Right forelimb (tissue), 1 donor: ENCODE measurements around the gene ORC1.
"Not testable (repeated sequence)": the region's sequence is repeated elsewhere in the genome, so short reads cannot be mapped to it uniquely, and the experiment has no call there.

Source experiments
- DNase-seq: peaks from one replicate; pipeline ENCODE4 v3.0.0-alpha.2; 2018

The ORC1 gene

DNA sequence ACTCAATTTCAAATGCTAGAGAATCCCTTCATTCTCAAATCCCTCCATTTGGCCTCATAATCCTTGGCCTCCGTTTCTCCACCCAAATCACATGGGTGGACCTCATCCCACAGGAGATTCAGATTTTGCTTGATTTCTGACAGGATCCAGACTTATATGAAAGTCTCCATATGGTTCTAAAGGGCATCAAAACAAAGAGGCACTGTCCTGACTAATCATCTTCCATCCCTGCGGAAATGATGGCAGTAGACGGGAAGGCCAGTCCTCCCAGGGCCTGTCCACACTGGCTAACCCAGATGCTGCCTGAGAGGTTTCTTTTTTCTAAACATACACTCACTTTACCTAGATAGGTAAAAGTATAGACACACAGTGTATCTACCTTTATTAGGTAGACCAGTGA, 18.8 kb downstream of the ORC1 start:
- DNase-seq: no peak

DNA sequence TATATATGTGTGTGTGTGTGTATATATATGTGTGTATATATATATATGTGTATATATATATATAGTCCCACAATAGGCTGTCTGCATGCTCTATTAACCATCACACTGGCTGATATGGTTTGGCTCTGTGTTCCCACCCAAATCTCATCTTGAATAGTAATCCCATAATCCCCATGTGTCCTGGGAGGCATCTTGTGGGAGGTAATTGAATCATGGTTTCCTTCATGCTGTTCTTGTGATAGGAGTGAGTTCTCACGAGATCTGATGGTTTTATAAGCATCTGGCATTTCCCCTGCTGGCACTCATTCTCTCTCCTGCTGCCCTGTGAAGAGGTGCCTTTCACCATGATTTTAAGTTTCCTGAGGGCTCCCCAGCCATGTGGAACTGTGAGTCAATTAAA, 34.4 kb downstream of the ORC1 start:
- DNase-seq: not testable (repeated sequence)

DNA sequence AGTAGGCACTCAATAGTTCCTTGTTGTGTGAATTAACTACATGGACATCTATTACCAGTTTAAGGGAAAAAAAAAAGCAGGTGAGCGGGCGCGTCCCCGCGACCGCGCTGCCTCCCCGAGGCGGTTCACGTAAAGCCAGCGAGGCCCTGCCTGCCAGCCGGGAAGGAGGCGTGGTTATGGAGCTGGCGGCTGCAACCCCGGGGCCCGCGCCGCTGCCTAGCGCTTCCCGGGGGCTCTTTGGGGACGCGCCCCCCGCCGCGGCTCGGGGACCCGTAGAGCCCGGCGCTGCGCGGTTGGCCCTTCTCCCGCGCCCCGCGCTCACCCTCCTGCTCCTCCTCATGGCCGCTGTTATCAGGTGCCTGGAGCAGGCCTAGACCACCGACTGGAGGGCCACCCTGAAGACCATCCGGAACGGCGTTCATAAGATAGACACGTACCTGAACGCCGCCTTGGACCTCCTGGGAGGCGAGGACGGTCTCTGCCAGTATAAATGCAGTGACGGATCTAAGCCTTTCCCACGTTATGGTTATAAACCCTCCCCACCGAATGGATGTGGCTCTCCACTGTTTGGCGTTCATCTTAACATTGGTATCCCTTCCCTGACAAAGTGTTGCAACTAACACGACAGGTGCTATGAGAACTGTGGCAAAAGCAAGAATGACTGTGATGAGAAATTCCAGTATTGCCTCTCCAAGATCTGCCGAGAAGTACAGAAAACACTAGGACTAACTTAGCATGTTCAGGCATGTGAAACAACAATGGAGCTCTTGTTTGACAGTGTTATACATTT, 35.6 kb downstream of the ORC1 start:
- DNase-seq: no peak

DNA sequence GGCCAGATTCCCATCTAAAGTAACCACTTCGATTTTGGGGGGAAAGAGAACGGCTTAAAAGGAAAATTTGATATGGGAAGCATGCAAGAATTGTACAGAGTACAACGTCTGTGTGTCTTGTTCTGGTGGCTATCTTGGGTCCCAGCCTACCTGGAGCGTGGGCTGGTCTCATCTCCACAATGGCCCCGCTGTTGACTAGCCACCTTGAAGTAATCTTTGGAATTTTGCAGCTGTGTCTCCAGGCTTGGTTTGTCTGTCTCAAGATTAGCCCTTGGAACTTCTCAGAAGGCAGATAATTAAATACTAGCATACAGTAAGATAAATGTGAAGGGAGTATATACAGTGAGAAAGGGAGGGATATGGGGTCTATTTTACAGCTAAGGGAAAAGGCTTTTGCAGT, 37.0 kb downstream of the ORC1 start:
- DNase-seq: no peak

DNA sequence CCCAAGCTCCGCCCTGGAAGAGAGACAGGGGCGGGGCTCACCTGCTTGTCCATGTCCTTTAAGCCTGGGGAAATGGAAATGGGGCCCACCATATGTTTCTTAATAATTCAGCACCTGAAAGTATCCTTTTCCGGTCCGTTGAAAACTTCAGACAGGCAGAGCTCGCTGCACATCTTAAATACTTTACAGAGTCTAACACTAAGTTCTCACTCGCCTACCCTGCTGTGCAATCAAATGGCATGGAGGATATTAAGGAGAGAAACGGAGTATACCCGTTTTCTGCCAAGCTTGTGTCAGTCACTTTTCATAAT, 37.8 kb downstream of the ORC1 start:
- DNase-seq: no peak

DNA sequence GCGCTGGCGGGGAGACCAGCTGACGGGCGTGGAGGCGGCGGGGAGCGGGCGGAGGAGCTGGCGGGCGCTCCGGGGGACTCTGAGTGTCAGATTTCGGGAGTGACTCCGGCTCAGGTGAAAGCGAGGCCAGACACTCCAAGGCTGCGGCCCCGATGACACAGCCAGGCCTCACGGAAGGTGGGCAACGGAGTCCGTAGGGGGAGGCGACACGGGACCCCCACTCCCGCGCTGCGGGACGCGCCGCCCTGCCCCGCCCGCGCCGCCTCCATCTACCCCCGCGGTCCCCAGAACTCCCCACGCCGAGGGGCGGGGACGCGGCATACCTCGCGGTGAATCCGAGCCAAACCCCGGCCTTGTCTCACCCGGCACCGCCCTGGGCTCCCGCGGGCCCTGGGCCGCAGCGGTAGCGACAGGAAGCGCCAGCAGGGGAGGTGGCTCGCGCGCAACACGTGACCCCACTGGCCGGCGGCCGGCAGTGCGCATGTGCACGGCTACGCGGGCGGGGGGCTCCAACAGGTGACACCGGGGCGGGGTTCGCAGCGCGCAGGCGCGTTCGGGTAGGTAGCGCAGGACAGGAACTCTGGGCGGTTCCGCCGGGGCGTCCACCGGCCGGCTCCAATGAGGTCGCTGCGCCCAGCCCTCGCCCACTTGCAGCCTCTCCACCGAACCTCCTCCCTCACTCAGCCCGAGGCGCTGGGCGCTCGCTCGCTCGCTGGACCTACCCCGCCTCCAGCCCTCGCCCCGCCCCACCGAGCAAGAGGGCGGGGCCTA, 38.3 kb downstream of the ORC1 start, which contains the start of gene CC2D1B:
TSS of gene CC2D1B (minus strand) at position 460 of the 771 bp plus-strand sequence. CDS start 1,585 bp downstream, outside the sequence.
- peak; percentile 99 for DNase-seq

DNA sequence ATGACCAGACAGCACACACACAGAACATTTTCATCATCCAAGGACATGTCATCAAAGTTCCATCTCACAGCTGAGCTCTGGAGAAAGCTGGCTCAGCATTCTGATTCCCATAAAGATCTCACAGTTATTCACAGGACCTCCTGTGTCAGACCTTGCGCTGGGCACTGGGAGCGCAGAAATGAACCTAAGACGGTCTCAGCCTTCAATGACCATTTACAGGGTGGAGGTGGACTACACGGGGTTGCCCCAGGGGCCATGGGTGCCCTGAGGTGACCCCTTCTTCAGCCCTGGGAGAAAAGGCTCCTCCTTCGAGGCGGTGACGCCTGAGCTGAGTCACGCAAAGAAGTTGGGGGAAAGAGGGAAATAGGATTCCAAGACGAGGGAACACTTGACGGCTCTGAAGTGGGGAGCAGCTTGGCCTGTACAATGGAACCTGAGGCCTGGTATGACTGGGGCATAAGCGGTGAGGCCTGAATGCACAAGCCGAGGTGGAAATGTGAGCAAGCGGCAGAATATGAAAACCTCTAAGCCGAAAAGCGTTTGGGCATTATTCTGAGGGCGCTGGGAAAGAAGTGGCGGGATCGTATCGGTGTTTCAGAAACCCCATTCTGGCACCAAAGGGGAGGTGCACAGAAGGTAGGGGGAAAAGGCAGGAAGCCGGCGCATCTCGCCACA, 39.0 kb downstream of the ORC1 start:
- no peak for DNase-seq

DNA sequence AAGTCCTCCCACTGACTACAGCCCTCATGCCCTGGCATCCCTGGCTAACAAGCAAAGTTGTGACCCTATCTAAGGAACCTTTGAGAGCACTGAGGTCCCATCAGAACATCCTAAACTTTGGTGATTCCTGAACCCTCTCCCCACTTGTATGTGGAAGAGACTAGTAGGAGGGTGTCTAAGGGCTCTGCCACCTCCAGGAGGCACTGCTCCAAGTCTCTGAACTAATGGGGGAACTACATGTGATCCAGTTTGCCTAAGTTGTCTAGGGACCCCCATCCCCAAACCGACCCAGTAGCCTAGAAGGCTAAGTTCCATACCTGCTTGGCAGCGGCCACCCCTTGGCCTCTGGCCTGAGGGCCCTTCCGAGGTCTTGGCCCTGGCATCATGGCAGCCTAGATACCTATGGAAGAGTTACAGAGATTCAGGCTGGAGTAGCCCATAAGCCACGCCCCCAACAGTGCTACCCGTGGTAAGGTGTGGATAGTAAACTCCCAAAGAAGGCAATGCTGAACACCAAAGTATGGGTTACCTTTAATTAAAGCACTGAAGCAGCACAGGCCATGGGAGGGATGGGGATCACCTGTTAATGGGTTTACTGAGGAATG, 39.9 kb downstream of the ORC1 start:
- DNase-seq: no peak

DNA sequence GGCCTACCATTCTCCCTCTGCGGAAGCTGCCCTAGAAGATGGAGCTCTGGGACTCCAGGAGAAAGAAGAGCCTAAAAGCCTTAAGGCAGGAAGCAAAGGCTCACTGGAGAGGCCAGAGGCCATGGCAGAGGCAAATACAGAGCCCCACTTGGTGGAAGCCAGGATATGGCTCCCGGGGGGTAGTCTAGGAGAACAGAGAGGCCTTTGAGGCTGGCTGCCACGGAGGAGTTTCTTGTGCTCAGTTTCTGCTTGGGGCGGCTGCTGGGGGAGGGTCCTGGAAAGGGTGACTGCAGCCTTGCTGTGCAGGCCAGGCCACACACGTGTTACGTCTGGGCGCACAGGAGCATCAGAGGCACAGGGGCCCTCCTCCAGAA, 43.6 kb downstream of the ORC1 start:
- no peak for DNase-seq

DNA sequence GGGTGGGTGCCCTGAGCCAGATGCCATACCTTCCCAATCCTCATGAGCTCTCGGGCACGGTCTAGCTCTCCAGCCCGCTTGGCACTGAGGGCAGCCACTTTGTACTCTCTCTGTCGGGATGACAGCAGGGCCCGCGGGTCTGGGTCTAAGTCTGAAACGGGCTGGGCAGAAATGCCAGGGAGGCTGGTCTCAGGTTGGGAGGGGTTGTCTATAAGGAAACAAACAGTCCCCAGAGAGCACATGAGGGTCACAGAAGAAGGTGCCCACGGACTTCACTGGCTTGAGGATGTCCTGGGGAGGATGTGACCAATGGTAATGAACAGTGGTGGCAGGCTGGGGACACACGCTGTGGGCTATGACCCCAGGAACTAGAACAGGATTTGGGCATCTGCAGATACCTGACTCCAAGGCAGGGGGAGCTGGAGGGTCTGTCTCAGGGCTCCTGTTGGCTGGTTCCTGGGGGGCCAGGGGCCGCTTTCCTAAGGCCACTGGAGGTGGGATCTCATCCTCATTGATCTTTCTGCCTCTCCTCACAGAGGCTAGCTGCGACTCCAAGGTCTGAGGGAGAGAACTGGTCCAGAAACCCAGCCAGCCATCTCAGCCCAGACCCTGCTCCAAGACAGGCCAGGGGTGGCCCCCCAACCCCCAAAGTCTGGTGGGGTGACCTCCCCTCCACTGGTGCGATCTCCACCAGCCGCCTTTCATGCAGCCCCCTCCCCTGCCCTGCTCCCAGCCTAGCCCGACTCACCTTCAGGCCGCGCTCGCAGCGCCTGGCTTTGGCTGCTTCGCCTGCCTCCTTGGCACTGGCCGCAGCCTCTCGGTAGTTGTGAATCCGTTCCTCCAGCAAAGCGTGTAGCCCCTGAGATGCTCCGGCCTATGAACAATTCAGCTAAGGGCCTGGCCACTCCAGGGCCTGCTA, 44.3 kb downstream of the ORC1 start:
- no peak for DNase-seq

DNA sequence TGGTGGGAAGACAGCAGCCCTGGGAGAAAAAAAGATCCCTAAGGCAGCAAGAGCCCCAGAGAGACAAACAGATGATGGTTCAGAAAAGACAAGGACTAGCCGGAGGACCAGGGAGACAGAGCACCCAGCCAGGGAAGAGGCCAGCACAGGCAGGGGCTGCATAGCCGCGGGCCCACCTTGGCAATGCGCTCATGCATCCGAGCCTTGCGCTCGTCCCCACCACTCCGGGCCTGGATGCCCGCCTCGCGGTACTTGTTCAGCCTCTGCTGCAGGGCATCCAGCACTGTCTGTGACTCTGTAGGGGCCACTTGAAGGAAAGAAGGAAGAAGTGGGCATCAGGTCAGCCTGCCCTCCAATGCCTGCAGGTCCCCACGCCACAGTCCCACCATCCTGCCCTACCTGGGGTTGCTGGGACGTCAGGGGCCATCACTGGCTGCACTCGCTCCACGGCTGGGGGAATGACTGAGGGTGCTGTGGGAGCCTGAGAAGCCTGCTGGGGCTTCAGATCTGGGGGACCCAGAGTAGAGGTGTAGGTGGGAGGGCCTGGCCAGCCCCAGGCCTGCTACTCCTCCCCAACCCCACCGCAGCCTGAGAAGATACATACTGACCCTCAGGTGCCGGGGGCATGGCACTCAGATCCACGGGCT, 45.2 kb downstream of the ORC1 start:
- DNase-seq: no peak

DNA sequence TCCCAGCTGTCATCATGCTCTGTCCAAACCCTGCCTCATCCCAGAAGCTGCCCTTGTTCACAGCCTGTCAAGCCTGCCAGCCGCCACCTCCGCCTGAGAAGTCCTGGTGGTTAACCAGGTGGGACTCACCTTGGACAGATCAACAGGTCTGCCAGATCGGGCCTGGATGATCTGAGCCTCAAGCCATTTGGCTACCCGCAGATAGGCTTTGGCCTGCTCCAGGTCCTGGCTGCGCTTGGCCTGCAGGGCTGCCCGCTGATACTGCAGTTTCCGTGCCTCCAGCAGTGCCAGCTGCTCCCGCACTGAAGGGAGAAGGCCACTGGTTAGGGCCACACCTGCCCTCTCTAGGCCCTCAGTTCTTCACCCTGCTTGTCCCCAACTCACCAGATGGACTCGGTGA, 46.8 kb downstream of the ORC1 start:
- DNase-seq: no peak

DNA sequence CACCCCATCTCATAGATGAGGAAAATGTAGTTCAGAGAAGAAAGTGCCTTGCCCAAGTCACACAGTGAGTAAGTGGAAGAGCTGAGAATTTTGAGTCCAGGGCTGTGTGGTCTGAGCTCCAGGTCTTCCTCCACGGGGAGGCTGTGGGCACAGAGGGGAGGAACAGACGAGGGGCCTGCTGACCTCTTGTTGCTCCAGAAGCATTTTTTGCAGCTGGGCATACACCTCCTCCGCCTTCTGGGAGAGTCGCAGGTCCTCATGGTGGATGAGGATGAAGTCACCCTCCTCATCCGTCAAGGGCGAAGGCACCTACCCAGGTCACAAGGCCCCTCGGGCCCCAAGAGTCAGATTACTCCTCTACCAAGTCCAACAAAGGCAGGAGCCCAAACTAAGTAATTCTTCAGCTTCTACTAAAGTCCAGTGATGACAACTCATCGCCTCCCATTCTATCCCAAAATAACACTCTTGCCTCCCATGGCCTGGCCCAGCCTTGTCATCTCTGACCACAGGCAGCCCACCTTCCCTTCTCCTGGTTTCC, 47.3 kb downstream of the ORC1 start:
- DNase-seq: no peak

DNA sequence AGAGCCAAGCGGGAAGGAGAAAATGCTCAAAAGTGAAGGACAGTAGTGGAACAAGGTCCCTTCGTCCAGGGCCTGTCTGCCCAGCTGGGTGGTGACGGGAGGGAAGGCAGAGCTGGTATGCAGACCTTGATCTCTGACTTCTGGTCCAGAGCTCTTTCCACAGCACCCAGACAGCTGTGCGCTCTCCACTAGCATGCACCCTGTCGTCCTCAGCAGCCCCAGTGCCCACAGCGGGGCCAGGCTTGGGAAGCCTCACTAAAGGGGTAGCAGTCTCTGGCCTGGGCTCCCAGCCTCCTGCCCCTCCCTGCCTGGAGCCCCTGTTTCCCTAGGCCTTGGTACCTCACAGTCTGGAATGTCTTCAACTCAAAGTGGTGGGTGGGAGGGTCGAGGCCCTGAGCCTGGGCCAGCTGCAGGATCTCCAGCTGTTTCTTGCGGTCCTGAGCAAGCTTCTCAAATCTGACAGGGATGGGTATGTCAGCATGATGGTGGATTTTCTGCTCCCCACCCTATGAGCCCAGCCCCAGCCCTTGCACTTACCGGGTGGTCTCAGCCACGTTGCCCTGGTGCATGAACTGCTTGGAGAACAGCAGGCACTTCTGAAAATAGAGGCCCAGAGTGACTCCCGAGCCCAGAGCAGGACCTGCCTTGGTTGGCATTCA, 48.2 kb downstream of the ORC1 start:
- DNase-seq: no peak

DNA sequence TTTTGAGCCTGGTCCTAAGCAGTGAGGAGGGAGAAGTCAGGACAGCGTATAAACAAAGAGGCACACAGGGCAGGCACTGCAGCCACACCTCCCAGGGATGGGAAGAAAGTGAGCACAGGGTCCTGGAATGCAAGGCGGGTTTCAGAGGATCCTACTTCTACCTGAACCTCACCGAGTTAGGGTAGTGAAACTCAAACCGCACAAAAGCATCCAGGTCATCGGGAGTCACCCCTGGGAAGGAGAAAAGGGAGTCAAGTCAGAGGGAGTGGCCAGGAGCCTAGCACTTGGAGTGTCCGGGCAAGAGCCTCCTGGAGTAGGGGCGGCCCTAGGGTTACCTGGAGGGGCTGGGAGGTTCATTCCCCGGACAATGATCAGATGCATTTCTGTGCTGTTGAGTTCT, 48.8 kb downstream of the ORC1 start:
- no peak for DNase-seq

DNA sequence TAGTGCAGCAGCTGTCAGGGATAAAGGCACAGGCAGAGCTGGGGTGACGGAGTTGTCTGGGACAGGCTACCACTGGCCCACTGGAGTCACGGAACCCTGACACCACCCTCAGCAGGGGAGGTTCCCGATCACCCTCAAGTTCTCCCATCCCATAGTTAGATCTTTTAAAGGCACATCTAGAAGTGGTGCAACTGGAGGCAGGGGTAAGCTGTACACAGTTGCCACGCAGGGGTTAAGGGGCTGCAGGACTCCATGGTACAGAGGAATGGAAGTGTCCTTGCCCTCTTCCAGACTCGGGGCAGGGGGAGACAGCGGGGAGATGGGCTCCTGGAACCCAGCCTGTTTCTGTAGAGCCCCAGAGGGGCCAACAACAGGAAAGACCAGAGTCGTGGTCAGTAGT, 51.5 kb downstream of the ORC1 start:
- DNase-seq: no peak

DNA sequence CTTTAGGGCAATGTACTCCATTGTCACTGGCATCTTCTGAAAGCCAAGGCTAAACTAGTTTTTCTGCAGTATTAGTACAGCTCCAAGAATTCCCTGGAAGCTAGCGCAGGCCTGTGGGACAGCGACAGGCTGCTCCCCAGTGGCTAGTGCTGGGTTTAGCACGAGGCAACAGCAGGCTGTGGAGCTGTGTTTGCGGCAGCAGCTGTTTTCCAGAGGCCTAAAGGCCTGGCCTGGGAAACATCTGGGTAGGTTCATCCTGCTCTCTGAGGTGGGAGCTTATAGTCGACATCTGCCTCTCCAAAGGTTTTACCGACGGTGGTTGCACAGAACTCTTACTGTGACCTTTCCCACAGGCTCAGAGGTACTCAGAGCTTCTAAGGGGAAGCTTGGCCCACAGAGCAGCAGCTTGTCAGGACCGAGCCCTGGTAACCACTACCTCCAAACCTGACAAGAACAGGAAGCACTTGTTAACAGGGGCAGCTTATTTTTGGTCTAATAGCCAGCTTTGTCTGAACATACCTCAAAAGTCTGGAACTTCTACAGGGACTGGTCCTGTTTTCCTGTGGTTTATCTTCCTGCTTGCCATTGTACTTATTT, 55.4 kb downstream of the ORC1 start:
- DNase-seq: no peak

DNA sequence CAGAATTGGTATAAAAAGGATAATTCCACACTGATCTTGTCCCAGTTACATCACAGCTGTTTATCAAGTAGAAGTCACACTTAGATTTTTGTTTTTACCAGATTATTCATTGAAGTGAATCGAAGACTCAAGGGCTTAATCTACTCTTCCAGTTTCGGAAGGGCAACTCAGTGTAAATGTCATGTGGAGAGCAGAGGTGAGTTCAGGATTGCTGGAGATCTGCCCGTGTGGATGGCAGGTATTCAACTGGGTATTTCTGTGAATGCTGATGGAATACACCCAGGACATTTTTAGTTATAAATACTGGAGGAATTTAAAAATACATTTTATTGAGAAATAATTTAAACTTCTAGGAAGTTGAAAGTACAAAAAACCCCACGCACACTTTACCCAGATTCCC, 57.6 kb downstream of the ORC1 start:
- DNase-seq: no peak

DNA sequence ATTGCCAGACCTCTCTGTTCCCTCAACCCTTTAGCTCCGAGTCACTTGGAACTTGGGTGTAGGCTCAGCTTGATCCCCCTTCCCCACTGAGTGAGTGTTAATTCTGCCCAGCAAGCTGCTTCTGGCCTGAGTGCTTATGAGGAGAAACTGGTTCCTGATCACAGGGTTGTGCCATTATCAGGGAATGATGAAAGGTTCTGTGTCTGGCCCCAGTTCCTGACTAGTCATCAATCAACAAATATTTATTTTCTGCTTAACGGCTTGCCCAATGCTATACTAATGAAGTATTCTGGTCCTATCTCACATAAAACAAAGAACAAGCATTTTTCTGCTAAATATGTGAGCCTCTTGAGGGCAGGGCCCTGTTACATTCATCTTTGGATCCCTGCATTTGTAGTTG, 59.0 kb downstream of the ORC1 start:
- no peak for DNase-seq

DNA sequence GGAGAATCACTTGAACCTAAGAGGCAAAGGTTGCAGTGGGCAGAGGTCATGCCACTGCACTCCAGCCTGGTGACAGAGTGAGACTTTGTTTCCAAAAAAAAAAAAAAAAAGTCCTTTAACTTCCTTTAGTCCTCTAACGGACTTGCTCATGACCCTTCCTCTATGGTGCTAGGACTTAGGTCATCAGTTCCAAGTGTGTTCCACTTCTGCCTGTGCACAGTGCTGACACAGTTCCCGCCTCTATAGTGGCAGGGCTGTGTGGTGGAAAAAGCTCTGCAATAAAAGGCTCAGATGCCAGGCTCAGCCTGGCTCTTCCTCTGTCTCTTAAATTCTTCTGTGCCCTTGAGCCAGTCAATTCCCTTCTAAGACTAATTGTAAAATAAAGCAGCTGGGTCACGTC, 60.2 kb downstream of the ORC1 start:
- DNase-seq: no peak
